Hindlimb muscle (tissue), 1 donor: ENCODE measurements around the gene PCARE. TPM values are rescaled to one million over a fixed set of nuclear protein-coding genes. Genes with fewer than 3 reads are reported as not detected.
A peak's percentile ranks its signal among the peaks of the same experiment; 100 is the strongest.
"Not testable (repeated sequence)": the region's sequence is repeated elsewhere in the genome, so short reads cannot be mapped to it uniquely, and the experiment has no call there.

ENCODE experiments used
- DNase-seq: peaks from one replicate; pipeline ENCODE4 v3.0.0-alpha.2; 2013
- polyA plus RNA-seq: library from polyadenylated mRNA; unstranded; fragments of 120-200 nt; gene quantifications from one replicate; pipeline ENCODE4 v1.2.1, GENCODE V29; 2013; ENCODE audit not compliant: insufficient read length

PCARE gene
- 0.28 TPM for polyA plus RNA-seq

- DNase-seq: no peak
These were observed at the start of gene PCARE for GRCh38 chr2:29074411-29074810. Gene PCARE (minus strand): TSS chr2:29074523. CDS start chr2:29074261, 262 bp downstream.

GRCh38 chr2:29123617-29124349 is 49.5 kb upstream of the PCARE start:
- no peak for DNase-seq

GRCh38 chr2:29120846-29121245 is 46.5 kb upstream of the PCARE start:
- no peak for DNase-seq

GRCh38 chr2:29119211-29119610 is 44.9 kb upstream of the PCARE start:
- no peak for DNase-seq

- no peak for DNase-seq
These were observed 43.4 kb upstream of the PCARE start for GRCh38 chr2:29117636-29118303.

- peak; percentile 26 for DNase-seq
These were observed 41.8 kb upstream of the PCARE start for GRCh38 chr2:29115797-29116781.

- DNase-seq: peak; percentile 63
These were observed 40.8 kb upstream of the PCARE start, which contains the start of gene CLIP4 for GRCh38 chr2:29114946-29115609. Gene CLIP4 (plus strand): TSS chr2:29115415. CDS start chr2:29121389, 5,974 bp downstream.

GRCh38 chr2:29114586-29114945 is 40.2 kb upstream of the PCARE start:
- DNase-seq: peak; percentile 10

GRCh38 chr2:29113891-29114321 is 39.6 kb upstream of the PCARE start:
- DNase-seq: no peak

- DNase-seq: no peak
These were observed 38.8 kb upstream of the PCARE start for GRCh38 chr2:29113027-29113686.

- DNase-seq: no peak
These were observed 38.1 kb upstream of the PCARE start for GRCh38 chr2:29112379-29112778.

- no peak for DNase-seq
These were observed 36.7 kb upstream of the PCARE start for GRCh38 chr2:29110916-29111535.

- no peak for DNase-seq
These were observed 34.9 kb upstream of the PCARE start for GRCh38 chr2:29109246-29109645.

GRCh38 chr2:29108225-29108624 is 33.9 kb upstream of the PCARE start:
- no peak for DNase-seq

- not testable (repeated sequence) for DNase-seq
These were observed 33.2 kb upstream of the PCARE start for GRCh38 chr2:29107547-29107946.

- DNase-seq: no peak
These were observed 32.7 kb upstream of the PCARE start for GRCh38 chr2:29106980-29107388.

GRCh38 chr2:29106256-29106655 is 31.9 kb upstream of the PCARE start:
- no peak for DNase-seq

GRCh38 chr2:29105375-29105774 is 31.1 kb upstream of the PCARE start:
- no peak for DNase-seq

GRCh38 chr2:29104688-29105087 is 30.4 kb upstream of the PCARE start:
- DNase-seq: no peak

- no peak for DNase-seq
These were observed 26.2 kb upstream of the PCARE start for GRCh38 chr2:29100564-29100963.

- DNase-seq: no peak
These were observed 23.2 kb upstream of the PCARE start for GRCh38 chr2:29097569-29097968.
